Neural progenitor cell (in vitro differentiated cells): ENCODE results near the gene GNAS. TPM values are rescaled to one million over a fixed set of nuclear protein-coding genes. Genes with fewer than 3 reads are reported as not detected.

ENCODE experiments used
- DNase-seq: peaks from one replicate; pipeline ENCODE4 v3.0.0-alpha.2; 2016; ENCODE audit warnings: low spot score
- H2AFZ ChIP-seq: fragments of 200-600 bp; sonication (generic); replicated peaks from 2 replicates; pipeline ENCODE4 v1.6.1; 2016; ENCODE audit warnings: antibody characterized with exemption
- H3F3A ChIP-seq: fragments of 200-600 bp; sonication (generic); 2 replicates; pipeline ENCODE4 v1.6.1; 2016; ENCODE audit warnings: antibody characterized with exemption, low read depth
- H3K27ac ChIP-seq: fragments of 200-600 bp; sonication (generic); 2 replicates; pipeline ENCODE4 v1.5.1; 2016; ENCODE audit warnings: mild to moderate bottlenecking
- H3K27me3 ChIP-seq: fragments of 200-600 bp; sonication (generic); 2 replicates; pipeline ENCODE4 v1.6.1; 2016; ENCODE audit warnings: mild to moderate bottlenecking, moderate library complexity
- H3K36me3 ChIP-seq: fragments of 200-600 bp; sonication (generic); 2 replicates; pipeline ENCODE4 v1.5.1; 2016
- H3K4me1 ChIP-seq: fragments of 200-600 bp; sonication (generic); 2 replicates; pipeline ENCODE4 v1.6.1; 2016; ENCODE audit warnings: mixed run types
- H3K4me2 ChIP-seq: fragments of 200-600 bp; sonication (generic); 2 replicates; pipeline ENCODE4 v1.6.1; 2016
- H3K4me3 ChIP-seq: fragments of 200-600 bp; sonication (generic); 2 replicates; pipeline ENCODE4 v1.5.1; 2016
- H3K79me2 ChIP-seq: fragments of 200-600 bp; sonication (generic); 2 replicates; pipeline ENCODE4 v1.6.1; 2016; ENCODE audit warnings: low read depth
- H3K9ac ChIP-seq: fragments of 200-600 bp; sonication (generic); 2 replicates; pipeline ENCODE4 v1.6.1; 2016
- H3K9me3 ChIP-seq: fragments of 200-600 bp; sonication (generic); 2 replicates; pipeline ENCODE4 v1.5.1; 2016; ENCODE audit warnings: low read depth
- H4K20me1 ChIP-seq: fragments of 200-600 bp; sonication (generic); 2 replicates; pipeline ENCODE4 v1.6.1; 2016; ENCODE audit warnings: low read depth
- H3K27ac Mint-ChIP-seq: 3 replicates; pipeline ENCODE4 v1.8.0; 2021; ENCODE audit warnings: mixed read lengths
- H3K27me3 Mint-ChIP-seq: 2 replicates; pipeline ENCODE4 v1.8.0; 2022; ENCODE audit warnings: low read depth, mild to moderate bottlenecking, inconsistent platforms, moderate library complexity, mixed read lengths; ENCODE audit not compliant: insufficient read depth
- H3K36me3 Mint-ChIP-seq: 3 replicates; pipeline ENCODE4 v1.8.0; 2021; ENCODE audit warnings: mixed read lengths
- H3K4me1 Mint-ChIP-seq: 3 replicates; pipeline ENCODE4 v1.8.0; 2021; ENCODE audit warnings: mixed read lengths
- H3K4me3 Mint-ChIP-seq: 3 replicates; pipeline ENCODE4 v1.8.0; 2021; ENCODE audit warnings: mild to moderate bottlenecking, moderate library complexity, mixed read lengths
- H3K9me3 Mint-ChIP-seq: 3 replicates; pipeline ENCODE4 v1.8.0; 2020; ENCODE audit warnings: mixed read lengths
- CTCF ChIP-seq: fragments of 200-600 bp; sonication (generic); IDR thresholded peaks from 2 replicates; pipeline ENCODE4 v1.5.1; 2017; ENCODE audit warnings: antibody characterized with exemption, mild to moderate bottlenecking
- EZH2 ChIP-seq: fragments of 200-600 bp; sonication (generic); IDR thresholded peaks from 2 replicates; pipeline ENCODE4 v1.6.1; 2017; ENCODE audit warnings: antibody characterized with exemption, mild to moderate bottlenecking, moderate library complexity
- EZH2phosphoT487 ChIP-seq: fragments of 200-600 bp; sonication (generic); IDR thresholded peaks from 2 replicates; pipeline ENCODE4 v1.6.1; 2017; ENCODE audit warnings: antibody characterized with exemption
- total RNA-seq: library from RNA; depleted of rRNA; stranded (reverse); fragments of >200 nt; gene quantifications from 2 replicates; pipeline ENCODE4 v1.2.3, GENCODE V29; 2015; ENCODE audit warnings: low replicate concordance

GNAS gene
- total RNA-seq, 1 donor from 2014 or later: 794 TPM

GRCh38 chr20:58877050-58877975, 24.8 kb downstream of the GNAS start:
- Mint-ChIP-seq H3K27ac (peak overlapping the region; percentile 81), H3K4me3 (peak overlapping the region; percentile 57), H3K36me3 (no peaks in the 10 kb centered on the region), H3K9me3 (no peaks in the 10 kb centered on the region), H3K27me3 (peaks cover 8% of the 10 kb centered on the region), H3K4me1 (peaks cover 56% of the 10 kb centered on the region)
- peak overlapping the region; percentile 77 for H3K27ac ChIP-seq
- peak overlapping the region; percentile 25 for H3K4me3 ChIP-seq
- H3K27me3 ChIP-seq: peaks cover 4% of the 10 kb centered on the region
- no peak overlapping the region for H3K9ac ChIP-seq
- no peaks in the 10 kb centered on the region for H3K9me3 ChIP-seq
- TF ChIP-seq CTCF: no peak
- no peak for TF ChIP-seq EZH2
- TF ChIP-seq EZH2phosphoT487: no peak
- DNase-seq: peak; percentile 93
- H3K36me3 ChIP-seq: no peaks in the 10 kb centered on the region
- H3K4me1 ChIP-seq: peaks cover 65% of the 10 kb centered on the region
- no peaks in the 10 kb centered on the region for H3K79me2 ChIP-seq
- H3K4me2 ChIP-seq: peak overlapping the region; percentile 75
- no peak overlapping the region for H2AFZ ChIP-seq
- H3F3A ChIP-seq: peaks cover 44% of the 10 kb centered on the region
- H4K20me1 ChIP-seq: peaks cover 8% of the 10 kb centered on the region

GRCh38 chr20:58877976-58878360, 25.5 kb downstream of the GNAS start:
- Histone ChIP-seq H3K79me2 (no peaks in the 10 kb centered on the region), H3K36me3 (no peaks in the 10 kb centered on the region), H3K27me3 (peaks cover 4% of the 10 kb centered on the region), H3K9ac (no peak overlapping the region), H3K9me3 (no peaks in the 10 kb centered on the region), H3K4me3 (peak overlapping the region; percentile 6), H3K4me1 (peaks cover 72% of the 10 kb centered on the region), H4K20me1 (peaks cover 8% of the 10 kb centered on the region), H3K27ac (peak overlapping the region; percentile 77), H3F3A (peaks cover 47% of the 10 kb centered on the region), H3K4me2 (peak overlapping the region; percentile 75), H2AFZ (no peak overlapping the region)
- peak overlapping the region; percentile 13 for H3K27ac Mint-ChIP-seq
- TF ChIP-seq EZH2phosphoT487: no peak
- no peak for TF ChIP-seq CTCF
- TF ChIP-seq EZH2: no peak
- H3K4me3 Mint-ChIP-seq: peak overlapping the region; percentile 57
- peaks cover 8% of the 10 kb centered on the region for H3K27me3 Mint-ChIP-seq
- no peaks in the 10 kb centered on the region for H3K9me3 Mint-ChIP-seq
- no peaks in the 10 kb centered on the region for H3K36me3 Mint-ChIP-seq
- no peak for DNase-seq
- H3K4me1 Mint-ChIP-seq: peaks cover 61% of the 10 kb centered on the region

- H3K9ac ChIP-seq: no peak overlapping the region
- H3K4me3 ChIP-seq: peak overlapping the region; percentile 6
- peaks cover 4% of the 10 kb centered on the region for H3K27me3 ChIP-seq
- Mint-ChIP-seq H3K27ac (no peak overlapping the region), H3K27me3 (peaks cover 7% of the 10 kb centered on the region), H3K4me3 (peak overlapping the region; percentile 27), H3K36me3 (no peaks in the 10 kb centered on the region), H3K9me3 (no peaks in the 10 kb centered on the region), H3K4me1 (peaks cover 65% of the 10 kb centered on the region)
- peaks cover 76% of the 10 kb centered on the region for H3K4me1 ChIP-seq
- no peaks in the 10 kb centered on the region for H3K9me3 ChIP-seq
- peaks cover 51% of the 10 kb centered on the region for H3F3A ChIP-seq
- no peak overlapping the region for H2AFZ ChIP-seq
- peak overlapping the region; percentile 75 for H3K4me2 ChIP-seq
- TF ChIP-seq EZH2: no peak
- no peak for TF ChIP-seq EZH2phosphoT487
- no peak for TF ChIP-seq CTCF
- H4K20me1 ChIP-seq: peaks cover 8% of the 10 kb centered on the region
- no peaks in the 10 kb centered on the region for H3K36me3 ChIP-seq
- peak overlapping the region; percentile 77 for H3K27ac ChIP-seq
- H3K79me2 ChIP-seq: no peaks in the 10 kb centered on the region
- no peak for DNase-seq
Measured at GRCh38 chr20:58878399-58878798, 25.9 kb downstream of the GNAS start.
